NCI-H1105 (cell line): ENCODE results near the gene RAD17.
"Not testable (repeated sequence)": the region's sequence is repeated elsewhere in the genome, so short reads cannot be mapped to it uniquely, and the experiment has no call there.

Source experiments
- DNase-seq: peaks from one replicate; lab custom pipeline; 2025; lab: John Stamatoyannopoulos, UW

The RAD17 gene

GRCh38 chr5:69374911-69375446, 5.4 kb downstream of the RAD17 start:
- no peak for DNase-seq

- DNase-seq = no peak
These were observed 8.8 kb downstream of the RAD17 start for GRCh38 chr5:69378376-69378775.

GRCh38 chr5:69404659-69405330, 35.2 kb downstream of the RAD17 start:
- DNase-seq = no peak

- peak; percentile 76 for DNase-seq
These were observed 45.4 kb downstream of the RAD17 start, which contains the start of gene MARVELD2 for GRCh38 chr5:69414885-69415583. MARVELD2 (plus strand) TSS chr5:69415116; CDS start chr5:69419386, 4,270 bp downstream.

GRCh38 chr5:69415584-69415958, 46.0 kb downstream of the RAD17 start:
- no peak for DNase-seq

GRCh38 chr5:69416180-69416579, 46.6 kb downstream of the RAD17 start:
- no peak for DNase-seq

- no peak for DNase-seq
These were observed 47.1 kb downstream of the RAD17 start for GRCh38 chr5:69416699-69417098.

- no peak for DNase-seq
These were observed 48.9 kb downstream of the RAD17 start for GRCh38 chr5:69418554-69418953.

GRCh38 chr5:69431424-69432303, 62.0 kb downstream of the RAD17 start:
- DNase-seq = no peak

- DNase-seq = no peak
These were observed 63.0 kb downstream of the RAD17 start for GRCh38 chr5:69432412-69433206.

GRCh38 chr5:69435276-69435884, 65.8 kb downstream of the RAD17 start:
- DNase-seq = not testable (repeated sequence)

GRCh38 chr5:69444127-69444754, 74.6 kb downstream of the RAD17 start:
- DNase-seq = no peak

- DNase-seq = no peak
These were observed 79.9 kb downstream of the RAD17 start for GRCh38 chr5:69449511-69449910.

GRCh38 chr5:69450116-69450515, 80.5 kb downstream of the RAD17 start:
- no peak for DNase-seq

GRCh38 chr5:69450527-69450926, 80.9 kb downstream of the RAD17 start:
- not testable (repeated sequence) for DNase-seq

- DNase-seq = no peak
These were observed 82.5 kb downstream of the RAD17 start for GRCh38 chr5:69451941-69452647.

GRCh38 chr5:69453487-69453886, 83.9 kb downstream of the RAD17 start:
- DNase-seq = not testable (repeated sequence)

GRCh38 chr5:69454460-69455249, 85.0 kb downstream of the RAD17 start:
- DNase-seq = no peak

- DNase-seq = not testable (repeated sequence)
These were observed 85.9 kb downstream of the RAD17 start for GRCh38 chr5:69455428-69455988.
